Motor neuron (in vitro differentiated cells): ENCODE results near the gene SPANXC. TPM values are rescaled to one million over a fixed set of nuclear protein-coding genes. Genes with fewer than 3 reads are reported as not detected.
"Not testable (repeated sequence)": the region's sequence is repeated elsewhere in the genome, so short reads cannot be mapped to it uniquely, and the experiment has no call there.

Experiments used
- ATAC-seq, 8 experiments: fragments of 200-7000 bp; cut with Tn5 transposase; replicated peaks in 6 of 8; 2 replicates each; pipeline ENCODE4 v1.8.0; 2021; ENCODE audit warnings: mild to moderate bottlenecking in 8 of 8, moderate library complexity in 8 of 8
- H3K27ac ChIP-seq, 2 donors: fragments of 250-450 bp; sonication (Bioruptor Pico); 2 replicates each; pipeline ENCODE4 v1.9.0; 2021; ENCODE audit warnings: antibody characterized with exemption in 2 of 2, mild to moderate bottlenecking in 2 of 2, moderate library complexity in 1 of 2
- H3K4me1 ChIP-seq, 2 donors: fragments of 250-450 bp; sonication (Bioruptor Pico); replicated peaks in 1 of 2; 2 replicates each; pipeline ENCODE4 v1.6.1; 2021; ENCODE audit warnings: antibody characterized with exemption in 2 of 2, mild to moderate bottlenecking in 2 of 2, moderate library complexity in 1 of 2
- H3K4me3 ChIP-seq, 5 donors: fragments of 250-450 bp; sonication (Bioruptor Pico); 2 replicates each; pipeline ENCODE4 v1.9.0; 2021; ENCODE audit warnings: antibody characterized with exemption in 5 of 5, mild to moderate bottlenecking in 5 of 5, moderate library complexity in 4 of 5
- WGBS, 10 experiments: fragments of 450-650 bp; shearing (Covaris generic); methylation state at CpG; one replicate each; pipeline ENCODE4 v1.0.0; 2022; 5-methylcytosine and 5-hydroxymethylcytosine counted together
- in situ Hi-C, 9 experiments: fragments of 400-800 bp; cut with MboI; loops; one replicate each; pipeline ENCODE4 v1.15.0; 2021; ENCODE audit warnings: low sequenced_read_pairs in 9 of 9, low pct_unique_long_range_greater_than_20kb in 2 of 9; ENCODE audit not compliant: unreplicated experiment in 9 of 9
- total RNA-seq, 8 experiments: library from RNA; unstranded; fragments of 300-600 nt; gene quantifications; 2 replicates each; pipeline versions ENCODE4 v1.2.3 to v1.2.4, GENCODE V29; 2022

The SPANXC gene, protein sequence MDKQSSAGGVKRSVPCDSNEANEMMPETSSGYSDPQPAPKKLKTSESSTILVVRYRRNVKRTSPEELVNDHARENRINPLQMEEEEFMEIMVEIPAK
- total RNA-seq = not detected

- H3K4me1 ChIP-seq, H3K4me3 ChIP-seq, in situ Hi-C loops, H3K27ac ChIP-seq, ATAC-seq: not testable (repeated sequence)
- WGBS, 10 experiments = no CpG with 5 or more reads among the region's 12 CpGs
Measured at GRCh38 chrX:141242417-141242816, at the start of gene SPANXC. TSS of gene SPANXC (minus strand) at chrX:141242517. CDS start at chrX:141242457, 60 bp downstream.

DNA sequence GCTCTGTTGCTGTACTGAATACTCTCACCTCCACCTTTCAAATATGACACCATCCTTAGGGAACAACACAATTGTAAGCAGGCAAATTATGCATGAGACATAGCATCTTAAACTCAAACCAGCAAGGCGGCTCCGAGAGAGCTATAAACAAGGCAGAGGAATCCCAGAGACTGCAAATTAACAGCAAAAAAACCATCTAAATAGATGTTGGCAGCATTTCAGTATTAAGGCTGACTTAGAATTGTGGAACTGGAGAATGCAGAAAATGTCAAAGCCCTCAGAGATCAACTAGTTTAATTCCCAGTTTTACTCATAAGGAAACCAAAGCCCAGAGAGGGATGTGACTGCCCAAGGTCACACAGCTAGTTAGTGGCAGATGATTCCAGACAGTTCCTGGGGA lies 37.2 kb upstream of the SPANXC start:
- Histone ChIP-seq H3K27ac (no peak overlapping the region), H3K4me1 (peaks cover 0 to 2% of the 10 kb centered on the region in 2 donors), H3K4me3 (no peak overlapping the region)
- ATAC-seq = no peak
- in situ Hi-C loops = no loop called here
- 71 to 100% methylated on average over 2 of the region's 2 CpGs; no CpG with 5 or more reads in 8 of the 10 experiments for WGBS, 10 experiments

GRCh38 chrX:141278306-141278705 lies 36.0 kb upstream of the SPANXC start:
- 0 to 100% (median 34%) methylated on average over 1 to 3 of the region's 3 CpGs; no CpG with 5 or more reads in 5 of the 10 experiments for WGBS, 10 experiments
- Histone ChIP-seq H3K27ac (no peak overlapping the region), H3K4me1 (peaks cover 0 to 2% of the 10 kb centered on the region in 2 donors), H3K4me3 (no peak overlapping the region)
- in situ Hi-C loops = no loop called here
- ATAC-seq = peak in 4 of 8 experiments; percentile 45 to 72 (median 54)

DNA sequence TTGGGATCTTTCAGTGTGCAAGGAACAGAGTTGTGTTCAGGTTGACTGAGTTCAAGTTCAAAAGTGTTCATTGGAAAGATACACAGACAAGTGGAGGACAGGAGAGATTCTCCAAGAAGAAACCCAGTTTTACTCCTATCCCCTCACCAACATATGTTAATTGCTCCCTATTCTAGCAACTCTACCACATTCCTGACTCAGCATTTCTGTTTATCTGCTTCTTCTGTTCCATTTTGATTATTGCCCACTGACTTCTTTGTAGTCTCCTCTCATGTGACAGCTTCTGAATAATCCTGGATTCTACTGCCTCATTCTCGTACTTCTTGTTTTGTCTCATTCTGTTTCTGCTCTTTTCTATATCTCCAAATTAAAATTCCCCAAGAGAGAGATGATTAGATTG lies 15.8 kb upstream of the SPANXC start:
- WGBS, 10 experiments = 0 to 80% (median 56%) methylated on average over 1 of the region's 1 CpG; no CpG with 5 or more reads in 6 of the 10 experiments
- in situ Hi-C loops = no loop called here

DNA sequence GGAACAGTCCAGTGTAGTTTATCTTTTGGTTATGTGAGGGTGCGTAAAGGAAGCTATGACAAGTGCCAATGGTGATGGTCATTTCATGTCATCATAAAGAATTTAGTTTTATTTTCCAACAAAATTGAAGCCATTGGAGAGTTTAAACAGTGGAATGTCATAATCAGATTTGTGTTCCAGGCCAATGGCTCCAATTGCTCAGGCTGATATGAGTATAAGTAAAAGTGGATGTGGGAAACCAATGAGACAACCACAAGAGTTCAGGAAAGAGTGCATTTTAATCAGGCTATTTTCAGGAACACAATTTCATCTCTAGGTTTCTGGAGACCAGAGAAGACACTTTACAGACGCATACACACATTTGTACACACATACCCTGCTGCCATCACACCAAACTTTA lies 20.7 kb downstream of the SPANXC start:
- ATAC-seq = no peak
- H3K4me3 ChIP-seq = no peak overlapping the region
- no peak overlapping the region for H3K27ac ChIP-seq
- WGBS, 10 experiments = 22 to 100% (median 69%) methylated on average over 1 to 2 of the region's 2 CpGs; no CpG with 5 or more reads in 7 of the 10 experiments
- in situ Hi-C loops = no loop called here
- no peaks in the 10 kb centered on the region for H3K4me1 ChIP-seq

More for the DNA sequence above, 15.8 kb upstream of the SPANXC start:
- H3K4me1 ChIP-seq = no peaks in the 10 kb centered on the region
- ATAC-seq = no peak
- no peak overlapping the region for H3K4me3 ChIP-seq
- no peak overlapping the region for H3K27ac ChIP-seq

DNA sequence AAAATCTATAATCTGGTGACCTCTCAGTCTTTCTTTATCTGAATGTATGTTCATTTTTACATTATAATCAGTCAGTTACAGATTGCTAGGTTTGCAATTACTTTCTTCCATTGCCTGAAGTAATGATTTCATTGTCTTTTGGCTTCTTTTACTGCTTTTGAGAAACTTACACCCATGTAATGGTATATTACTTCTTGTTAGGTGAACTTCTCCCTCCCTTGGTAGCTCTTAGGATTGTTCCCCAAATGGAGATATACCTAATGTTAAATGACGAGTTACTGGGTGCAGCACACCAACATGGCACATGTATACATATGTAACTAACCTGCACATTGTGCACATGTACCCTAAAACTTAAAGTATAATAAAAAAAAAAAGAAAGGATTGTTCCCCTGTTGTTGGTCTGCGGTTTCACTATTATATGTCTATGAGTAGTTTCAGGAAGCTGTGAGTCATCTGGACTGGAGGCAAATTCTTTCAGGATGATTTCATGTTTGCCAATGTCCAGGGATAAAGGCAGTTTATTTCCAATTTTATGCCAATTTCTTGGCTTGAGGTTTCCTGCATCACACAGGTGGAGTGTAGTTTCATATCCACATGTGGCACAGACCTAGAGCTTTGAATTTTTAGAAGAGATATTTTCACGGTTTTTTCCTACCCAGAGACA lies 21.8 kb downstream of the SPANXC start:
- Histone ChIP-seq H3K27ac (no peak overlapping the region), H3K4me1 (no peaks in the 10 kb centered on the region), H3K4me3 (no peak overlapping the region)
- in situ Hi-C loops = no loop called here
- peak in 2 of 8 experiments; percentile 23 to 57 for ATAC-seq
- 0 to 92% (median 0%) methylated on average over 1 to 3 of the region's 3 CpGs; no CpG with 5 or more reads in 5 of the 10 experiments for WGBS, 10 experiments

DNA sequence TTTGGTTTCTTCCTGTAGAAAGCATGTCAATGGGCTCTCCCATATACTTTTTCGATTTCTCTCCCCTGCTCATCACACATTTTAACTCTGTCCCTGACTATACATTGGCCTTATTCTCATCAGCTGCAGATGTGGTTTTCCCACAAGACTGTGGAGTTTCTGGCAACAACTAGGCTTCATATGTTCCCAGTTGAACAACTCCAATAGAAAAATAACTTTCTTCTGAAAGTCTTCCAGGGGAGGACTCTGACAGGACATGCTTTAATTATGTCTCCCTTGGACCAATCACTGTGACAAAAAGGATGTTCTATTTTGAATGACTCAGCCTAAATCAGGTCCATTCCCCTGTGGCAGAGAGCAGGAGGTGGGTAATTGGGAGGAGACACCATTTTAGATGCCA lies 28.1 kb downstream of the SPANXC start:
- H3K4me3 ChIP-seq = no peak overlapping the region
- WGBS, 10 experiments = 14 to 100% (median 72%) methylated on average over 1 of the region's 1 CpG; no CpG with 5 or more reads in 6 of the 10 experiments
- in situ Hi-C loops = no loop called here
- H3K4me1 ChIP-seq = no peaks in the 10 kb centered on the region
- no peak for ATAC-seq
- no peak overlapping the region for H3K27ac ChIP-seq

DNA sequence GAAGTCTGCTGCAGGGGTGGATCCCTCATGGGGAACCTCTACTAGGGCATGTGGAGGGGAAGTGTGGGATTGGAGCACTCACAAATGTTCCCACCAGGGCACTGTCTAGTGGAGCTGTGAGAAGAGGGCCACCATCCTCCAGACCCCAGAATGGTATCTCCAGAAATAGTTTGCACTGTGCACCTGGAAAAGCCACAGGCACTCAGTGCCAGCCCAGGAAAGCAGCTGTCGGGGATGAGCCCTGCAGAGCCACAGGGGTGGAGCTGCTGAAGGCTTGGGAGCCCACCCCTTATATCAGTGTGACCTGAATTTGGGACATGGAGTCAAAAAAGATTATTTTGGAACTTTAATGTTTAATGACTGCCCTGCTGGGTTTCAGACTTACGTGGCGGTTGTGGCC lies 40.4 kb downstream of the SPANXC start:
- no peak for ATAC-seq
- Histone ChIP-seq H3K4me3 (no peak overlapping the region), H3K4me1 (no peaks in the 10 kb centered on the region), H3K27ac (no peak overlapping the region)
- WGBS, 10 experiments = 70 to 90% methylated on average over 2 to 3 of the region's 3 CpGs; no CpG with 5 or more reads in 8 of the 10 experiments
- in situ Hi-C loops = no loop called here

Other genes starting within 250 kb of the SPANXC start
- not detected for gene SPANXB1, start 239.9 kb downstream of the SPANXC start, total RNA-seq
- 10 to 100 TPM in 5 of 8 experiments, 1 to 10 TPM in 1, under 1 TPM in 1, not detected in 1; 0.94 to 29.1 (median 18.0) TPM for gene LDOC1, start 65.4 kb downstream of the SPANXC start, total RNA-seq